Transverse colon (tissue), 4 donors: Measurements from ENCODE around the gene GAPDHS.

Source experiments
- POLR2A ChIP-seq: fragments of 450-650 bp; IDR thresholded peaks from one replicate; pipeline ENCODE4 v1.6.1; 2016; ENCODE audit warnings: antibody characterized with exemption, mild to moderate bottlenecking, moderate library complexity
- POLR2AphosphoS5 ChIP-seq, 3 donors: sonication (generic); formaldehyde crosslinking; IDR thresholded peaks; one replicate each; pipeline ENCODE4 v1.6.1; 2016; ENCODE audit warnings: antibody characterized with exemption in 3 of 3
- TF ChIP-seq, protein P1 (sequence below), 5 experiments: fragments of 200-600 bp in 3 of 5; fragments of 450-650 bp in 2 of 5; sonication (generic) in 3 of 5; IDR thresholded peaks; 1 replicate in 2 of 5; 2 replicates in 3 of 5; pipeline ENCODE4 v1.5.1; 2016 to 2017; ENCODE audit warnings: antibody characterized with exemption in 5 of 5, inconsistent platforms in 3 of 5, mild to moderate bottlenecking in 2 of 5, moderate library complexity in 1 of 5

DNA sequence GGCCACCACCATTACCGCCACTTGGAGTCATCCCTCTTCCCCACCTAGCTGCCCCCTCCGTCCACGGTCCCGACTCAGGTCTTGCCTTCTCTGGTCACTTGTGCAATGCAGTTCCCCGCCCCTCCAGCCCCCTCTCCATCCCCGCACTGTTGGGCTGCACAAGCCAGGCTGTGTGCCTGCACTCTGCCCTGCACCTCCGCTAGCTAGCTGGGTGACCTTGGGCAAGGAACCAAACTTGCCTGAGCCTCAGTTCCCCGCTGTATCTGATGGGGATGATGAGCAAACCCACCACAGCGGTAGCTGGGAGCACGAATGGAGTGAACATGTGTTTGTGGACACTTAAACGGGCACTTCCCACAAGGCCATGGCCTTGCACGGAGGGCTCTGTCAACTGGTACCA lies 6.6 kb downstream of the GAPDHS start:
- TF ChIP-seq POLR2A (no peak), POLR2AphosphoS5 (IDR thresholded peaks at IDR 0.05) (no peak)
- TF ChIP-seq, protein P1, sequence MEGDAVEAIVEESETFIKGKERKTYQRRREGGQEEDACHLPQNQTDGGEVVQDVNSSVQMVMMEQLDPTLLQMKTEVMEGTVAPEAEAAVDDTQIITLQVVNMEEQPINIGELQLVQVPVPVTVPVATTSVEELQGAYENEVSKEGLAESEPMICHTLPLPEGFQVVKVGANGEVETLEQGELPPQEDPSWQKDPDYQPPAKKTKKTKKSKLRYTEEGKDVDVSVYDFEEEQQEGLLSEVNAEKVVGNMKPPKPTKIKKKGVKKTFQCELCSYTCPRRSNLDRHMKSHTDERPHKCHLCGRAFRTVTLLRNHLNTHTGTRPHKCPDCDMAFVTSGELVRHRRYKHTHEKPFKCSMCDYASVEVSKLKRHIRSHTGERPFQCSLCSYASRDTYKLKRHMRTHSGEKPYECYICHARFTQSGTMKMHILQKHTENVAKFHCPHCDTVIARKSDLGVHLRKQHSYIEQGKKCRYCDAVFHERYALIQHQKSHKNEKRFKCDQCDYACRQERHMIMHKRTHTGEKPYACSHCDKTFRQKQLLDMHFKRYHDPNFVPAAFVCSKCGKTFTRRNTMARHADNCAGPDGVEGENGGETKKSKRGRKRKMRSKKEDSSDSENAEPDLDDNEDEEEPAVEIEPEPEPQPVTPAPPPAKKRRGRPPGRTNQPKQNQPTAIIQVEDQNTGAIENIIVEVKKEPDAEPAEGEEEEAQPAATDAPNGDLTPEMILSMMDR (IDR thresholded peaks at IDR 0.05), result no peak
